Adrenal gland (tissue), 5 donors: Measurements from ENCODE around the gene CCNO.

Experiments
- POLR2A ChIP-seq, 2 donors: fragments of 450-650 bp; IDR thresholded peaks; one replicate each; pipeline ENCODE4 v1.6.1; 2017; ENCODE audit warnings: antibody characterized with exemption in 2 of 2, mild to moderate bottlenecking in 2 of 2, moderate library complexity in 1 of 2
- TF ChIP-seq, protein P1 (sequence below), 6 experiments: fragments of 450-650 bp in 4 of 6; fragments of 200-600 bp in 2 of 6; sonication (generic) in 1 of 6; IDR thresholded peaks; 1 replicate in 5 of 6; 2 replicates in 1 of 6; pipeline versions ENCODE4 v1.5.1 to v1.8.0; 2016 to 2021; ENCODE audit warnings: antibody characterized with exemption in 6 of 6, mild to moderate bottlenecking in 2 of 6, moderate library complexity in 1 of 6
- donor health status: DM: no; HTN: no; CAD: no.

GRCh38 chr5:55226027-55226933 lies 7.1 kb downstream of the CCNO start:
- TF ChIP-seq, protein P1, sequence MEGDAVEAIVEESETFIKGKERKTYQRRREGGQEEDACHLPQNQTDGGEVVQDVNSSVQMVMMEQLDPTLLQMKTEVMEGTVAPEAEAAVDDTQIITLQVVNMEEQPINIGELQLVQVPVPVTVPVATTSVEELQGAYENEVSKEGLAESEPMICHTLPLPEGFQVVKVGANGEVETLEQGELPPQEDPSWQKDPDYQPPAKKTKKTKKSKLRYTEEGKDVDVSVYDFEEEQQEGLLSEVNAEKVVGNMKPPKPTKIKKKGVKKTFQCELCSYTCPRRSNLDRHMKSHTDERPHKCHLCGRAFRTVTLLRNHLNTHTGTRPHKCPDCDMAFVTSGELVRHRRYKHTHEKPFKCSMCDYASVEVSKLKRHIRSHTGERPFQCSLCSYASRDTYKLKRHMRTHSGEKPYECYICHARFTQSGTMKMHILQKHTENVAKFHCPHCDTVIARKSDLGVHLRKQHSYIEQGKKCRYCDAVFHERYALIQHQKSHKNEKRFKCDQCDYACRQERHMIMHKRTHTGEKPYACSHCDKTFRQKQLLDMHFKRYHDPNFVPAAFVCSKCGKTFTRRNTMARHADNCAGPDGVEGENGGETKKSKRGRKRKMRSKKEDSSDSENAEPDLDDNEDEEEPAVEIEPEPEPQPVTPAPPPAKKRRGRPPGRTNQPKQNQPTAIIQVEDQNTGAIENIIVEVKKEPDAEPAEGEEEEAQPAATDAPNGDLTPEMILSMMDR (IDR thresholded peaks at IDR 0.05): peak in 5 of 6 experiments; percentile 8 to 42 (median 19)
- TF ChIP-seq POLR2A (IDR thresholded peaks at IDR 0.05): no peak
